ENCODE data around the gene NTRK2. TPM values are rescaled to one million over a fixed set of nuclear protein-coding genes. Genes with fewer than 3 reads are reported as not detected.

NTRK2 gene
- total RNA-seq, 2 donors from 2014 or later = 11.9 to 30.1 TPM

DNA sequence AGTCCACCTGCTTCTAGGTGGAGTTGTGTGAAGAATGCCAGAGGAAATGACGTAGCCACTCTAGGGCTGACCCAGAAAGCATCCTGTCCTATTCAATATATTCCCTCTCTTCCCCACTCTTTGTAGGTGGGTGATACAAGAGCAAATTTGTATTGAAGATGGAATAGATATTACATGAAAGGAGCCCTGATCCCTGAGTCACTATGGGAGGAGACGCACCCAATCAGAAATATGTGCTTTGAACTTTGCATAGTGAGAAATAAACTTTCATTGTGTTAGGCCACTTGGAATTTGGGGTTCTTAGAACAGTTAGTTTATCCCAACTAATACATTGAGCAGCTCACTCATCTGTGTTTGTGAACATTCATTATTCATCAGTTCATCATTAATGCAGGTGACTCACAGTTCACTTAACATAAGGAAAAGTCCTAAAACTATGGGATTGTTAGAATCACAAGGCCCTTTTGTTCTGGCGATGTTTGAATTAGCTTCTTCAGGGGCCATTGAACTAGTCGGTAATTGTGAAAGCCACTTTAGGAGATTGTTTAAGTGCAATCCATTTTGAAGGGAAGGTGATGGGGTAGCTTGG lies 26.9 kb upstream of the NTRK2 start:
- Histone ChIP-seq H3K4me1 (no peaks in the 10 kb centered on the region), H3K4me3 (no peak overlapping the region), H3K9me3 (peaks cover 0 to 9% of the 10 kb centered on the region in 2 donors), H3K27ac (no peak overlapping the region), H3K36me3 (no peaks in the 10 kb centered on the region), H3K27me3 (no peaks in the 10 kb centered on the region)
- TF ChIP-seq, protein P1, sequence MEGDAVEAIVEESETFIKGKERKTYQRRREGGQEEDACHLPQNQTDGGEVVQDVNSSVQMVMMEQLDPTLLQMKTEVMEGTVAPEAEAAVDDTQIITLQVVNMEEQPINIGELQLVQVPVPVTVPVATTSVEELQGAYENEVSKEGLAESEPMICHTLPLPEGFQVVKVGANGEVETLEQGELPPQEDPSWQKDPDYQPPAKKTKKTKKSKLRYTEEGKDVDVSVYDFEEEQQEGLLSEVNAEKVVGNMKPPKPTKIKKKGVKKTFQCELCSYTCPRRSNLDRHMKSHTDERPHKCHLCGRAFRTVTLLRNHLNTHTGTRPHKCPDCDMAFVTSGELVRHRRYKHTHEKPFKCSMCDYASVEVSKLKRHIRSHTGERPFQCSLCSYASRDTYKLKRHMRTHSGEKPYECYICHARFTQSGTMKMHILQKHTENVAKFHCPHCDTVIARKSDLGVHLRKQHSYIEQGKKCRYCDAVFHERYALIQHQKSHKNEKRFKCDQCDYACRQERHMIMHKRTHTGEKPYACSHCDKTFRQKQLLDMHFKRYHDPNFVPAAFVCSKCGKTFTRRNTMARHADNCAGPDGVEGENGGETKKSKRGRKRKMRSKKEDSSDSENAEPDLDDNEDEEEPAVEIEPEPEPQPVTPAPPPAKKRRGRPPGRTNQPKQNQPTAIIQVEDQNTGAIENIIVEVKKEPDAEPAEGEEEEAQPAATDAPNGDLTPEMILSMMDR (IDR thresholded peaks at IDR 0.05) = no peak
- no peak for DNase-seq (ENCODE audit: low spot score)

DNA sequence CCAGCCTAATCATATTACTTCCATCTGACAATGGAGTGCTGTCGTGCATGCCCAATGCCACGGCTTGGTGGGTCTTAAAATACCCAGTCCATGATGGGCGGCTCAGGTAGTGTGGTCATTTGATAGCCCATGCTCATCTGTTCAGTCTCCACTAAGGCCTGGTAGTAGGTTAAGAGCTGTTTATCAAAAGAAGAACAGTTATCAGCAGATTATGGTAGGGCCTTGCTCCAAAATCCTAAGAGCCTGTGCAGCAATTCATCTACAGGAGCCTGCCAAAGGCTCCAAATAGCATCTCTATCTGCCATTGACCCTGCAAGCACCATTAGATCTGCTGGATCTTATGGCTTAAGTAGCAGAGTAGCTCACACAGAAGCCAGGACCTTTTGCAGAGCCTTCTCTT lies 21.8 kb upstream of the NTRK2 start:
- H3K27ac ChIP-seq = no peak overlapping the region
- H3K9me3 ChIP-seq = no peaks in the 10 kb centered on the region
- TF ChIP-seq, protein P1 (IDR thresholded peaks at IDR 0.05) = no peak
- H3K27me3 ChIP-seq = no peaks in the 10 kb centered on the region
- no peaks in the 10 kb centered on the region for H3K36me3 ChIP-seq
- H3K4me3 ChIP-seq = no peak overlapping the region
- DNase-seq (ENCODE audit: low spot score) = no peak
- no peaks in the 10 kb centered on the region for H3K4me1 ChIP-seq

DNA sequence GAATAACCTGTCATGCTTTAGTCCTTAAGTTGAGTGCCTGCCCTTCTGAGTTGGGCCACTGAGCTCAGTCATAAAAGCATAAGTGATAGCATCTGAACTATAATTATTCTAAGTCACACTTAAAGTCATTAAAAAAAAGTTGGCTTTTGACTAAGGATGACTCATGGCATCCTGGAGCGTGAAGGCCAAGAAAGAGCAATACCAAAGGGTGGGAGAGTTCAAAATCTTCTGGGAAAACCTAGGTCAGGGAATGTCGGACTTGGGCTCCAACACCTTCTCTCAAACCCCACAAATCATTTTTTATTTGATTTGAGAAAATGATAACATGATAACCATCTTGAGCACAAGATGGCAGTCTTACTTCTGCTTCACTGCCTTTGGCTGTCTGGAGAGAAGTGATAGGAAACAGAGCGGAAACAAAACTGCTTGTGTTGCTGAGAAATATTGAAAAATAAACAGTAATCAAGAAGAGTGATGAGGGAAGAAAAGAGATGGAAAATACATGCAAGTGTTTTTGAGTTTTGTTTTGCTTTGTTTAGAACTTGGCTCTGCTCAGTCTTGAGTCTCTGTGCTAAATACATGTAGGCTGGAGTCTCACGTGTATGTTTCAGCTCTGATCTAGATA lies 16.9 kb upstream of the NTRK2 start:
- no peak for DNase-seq (ENCODE audit: low spot score)
- no peak overlapping the region for H3K4me3 ChIP-seq
- no peaks in the 10 kb centered on the region for H3K27me3 ChIP-seq
- no peak overlapping the region for H3K27ac ChIP-seq
- H3K36me3 ChIP-seq = no peaks in the 10 kb centered on the region
- TF ChIP-seq, protein P1 (IDR thresholded peaks at IDR 0.05) = no peak
- H3K4me1 ChIP-seq = no peaks in the 10 kb centered on the region
- no peaks in the 10 kb centered on the region for H3K9me3 ChIP-seq

DNA sequence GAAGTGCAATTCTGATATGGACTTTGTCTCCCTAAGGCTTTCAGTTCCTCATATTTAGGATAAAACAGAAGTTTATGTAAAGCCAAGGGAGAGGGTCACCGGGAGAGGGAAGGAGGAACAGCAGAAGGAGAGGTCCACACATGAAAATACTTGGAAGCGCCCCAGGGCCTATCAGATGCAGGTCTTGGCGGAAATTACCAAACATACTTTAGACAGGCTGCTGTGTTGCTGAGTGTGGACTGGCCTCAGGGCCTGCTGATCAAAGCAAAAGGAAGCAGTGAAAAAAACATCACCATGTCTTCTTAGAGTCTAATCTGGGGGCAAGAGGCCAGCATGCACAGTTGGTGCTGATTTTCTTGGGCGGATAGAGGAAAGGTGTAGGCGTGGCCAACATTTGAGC lies 14.1 kb upstream of the NTRK2 start:
- Histone ChIP-seq H3K27me3 (no peaks in the 10 kb centered on the region), H3K9me3 (no peaks in the 10 kb centered on the region), H3K36me3 (no peaks in the 10 kb centered on the region), H3K4me1 (no peaks in the 10 kb centered on the region), H3K27ac (no peak overlapping the region), H3K4me3 (no peak overlapping the region)
- TF ChIP-seq, protein P1 (IDR thresholded peaks at IDR 0.05) = no peak
- DNase-seq (ENCODE audit: low spot score) = no peak

DNA sequence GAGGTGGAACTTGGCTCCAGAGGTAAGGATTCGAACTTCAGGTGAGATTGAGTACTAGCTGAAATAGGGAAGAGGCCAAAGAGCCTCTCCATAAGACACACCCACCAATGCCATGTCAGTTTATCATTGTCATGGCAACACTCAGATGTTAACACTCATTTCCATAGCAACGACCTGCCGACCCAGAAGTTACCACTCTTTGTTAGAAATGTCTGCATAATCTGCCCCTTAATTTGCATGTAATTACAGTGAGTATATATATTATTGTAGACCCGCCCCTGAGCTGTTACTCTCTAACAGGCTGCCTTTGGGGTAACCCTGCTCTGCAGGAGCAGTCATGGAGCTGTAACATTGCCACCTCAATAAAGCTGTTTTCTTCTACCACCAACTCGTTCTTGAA lies 10.2 kb upstream of the NTRK2 start:
- Histone ChIP-seq H3K9me3 (no peaks in the 10 kb centered on the region), H3K4me1 (no peaks in the 10 kb centered on the region), H3K4me3 (no peak overlapping the region), H3K27ac (no peak overlapping the region), H3K27me3 (no peaks in the 10 kb centered on the region), H3K36me3 (no peaks in the 10 kb centered on the region)
- DNase-seq (ENCODE audit: low spot score) = no peak
- TF ChIP-seq, protein P1 (IDR thresholded peaks at IDR 0.05) = no peak

DNA sequence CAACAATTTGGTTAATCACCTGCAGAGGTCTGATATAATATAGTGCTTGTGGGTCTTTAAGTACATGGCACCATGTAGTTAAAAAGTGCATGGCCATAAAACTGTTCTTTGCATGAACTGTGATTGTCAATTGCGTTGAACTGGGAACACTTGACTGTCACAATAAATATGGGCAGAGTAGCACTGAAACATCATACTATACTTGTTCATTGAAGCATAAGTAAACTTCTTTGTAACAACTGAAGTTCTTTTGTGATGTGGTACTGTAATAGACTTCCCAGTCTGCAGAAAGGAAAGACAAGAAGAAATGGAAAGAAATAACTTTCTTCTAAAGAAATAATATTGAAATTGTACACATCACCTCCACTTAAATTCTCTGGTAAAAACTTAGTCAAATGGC lies 9.8 kb upstream of the NTRK2 start:
- Histone ChIP-seq H3K4me3 (no peak overlapping the region), H3K9me3 (no peaks in the 10 kb centered on the region), H3K4me1 (no peaks in the 10 kb centered on the region), H3K27me3 (no peaks in the 10 kb centered on the region), H3K27ac (no peak overlapping the region), H3K36me3 (no peaks in the 10 kb centered on the region)
- no peak for DNase-seq (ENCODE audit: low spot score)
- TF ChIP-seq, protein P1 (IDR thresholded peaks at IDR 0.05) = no peak
